GM20000 (cell line): ENCODE data around the gene PRKCZ.
"Not testable (repeated sequence)": the region's sequence is repeated elsewhere in the genome, so short reads cannot be mapped to it uniquely, and the experiment has no call there.

Source experiments
- DNase-seq: peaks from one replicate; pipeline ENCODE4 v3.0.0; 2012; ENCODE audit warnings: low spot score
- TF ChIP-seq, protein P1 (sequence below): IDR thresholded peaks from 2 replicates; pipeline ENCODE4 v1.5.1; 2012; ENCODE audit warnings: mild to moderate bottlenecking, control low read depth; ENCODE audit errors: extremely low read depth, missing control alignments

Gene PRKCZ

DNA sequence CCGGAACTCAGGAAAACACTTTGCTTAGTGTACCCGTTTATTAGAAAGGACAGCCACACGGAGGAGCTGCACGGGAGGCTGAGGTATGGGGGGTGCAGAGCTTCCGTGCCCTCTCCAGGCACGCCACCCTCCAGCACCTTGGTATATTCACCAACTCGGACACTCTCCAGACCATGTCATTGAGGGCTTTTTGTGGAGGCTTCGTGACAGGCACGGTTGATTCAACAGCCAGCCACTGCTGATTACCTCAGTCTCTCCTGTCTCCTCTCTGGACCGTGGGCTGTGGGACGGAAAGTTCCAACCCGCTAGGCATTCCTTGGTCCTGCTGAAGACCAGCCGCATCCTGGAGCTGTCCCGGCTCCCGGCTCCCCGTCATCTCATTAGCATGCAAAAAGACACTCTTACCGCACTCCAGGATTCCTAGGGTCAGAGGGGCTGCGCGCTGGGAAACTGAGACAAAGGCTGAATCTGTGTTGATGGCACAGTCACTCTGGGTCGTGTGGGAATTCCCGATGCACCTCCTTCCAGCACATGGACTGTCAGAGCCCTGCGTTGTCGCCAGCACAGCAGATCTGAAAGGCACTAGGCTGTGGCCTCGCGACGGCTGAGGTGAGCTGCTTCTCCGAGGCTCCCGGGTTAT is 65.6 kb downstream of the PRKCZ start:
- no peak for DNase-seq
- TF ChIP-seq, protein P1, sequence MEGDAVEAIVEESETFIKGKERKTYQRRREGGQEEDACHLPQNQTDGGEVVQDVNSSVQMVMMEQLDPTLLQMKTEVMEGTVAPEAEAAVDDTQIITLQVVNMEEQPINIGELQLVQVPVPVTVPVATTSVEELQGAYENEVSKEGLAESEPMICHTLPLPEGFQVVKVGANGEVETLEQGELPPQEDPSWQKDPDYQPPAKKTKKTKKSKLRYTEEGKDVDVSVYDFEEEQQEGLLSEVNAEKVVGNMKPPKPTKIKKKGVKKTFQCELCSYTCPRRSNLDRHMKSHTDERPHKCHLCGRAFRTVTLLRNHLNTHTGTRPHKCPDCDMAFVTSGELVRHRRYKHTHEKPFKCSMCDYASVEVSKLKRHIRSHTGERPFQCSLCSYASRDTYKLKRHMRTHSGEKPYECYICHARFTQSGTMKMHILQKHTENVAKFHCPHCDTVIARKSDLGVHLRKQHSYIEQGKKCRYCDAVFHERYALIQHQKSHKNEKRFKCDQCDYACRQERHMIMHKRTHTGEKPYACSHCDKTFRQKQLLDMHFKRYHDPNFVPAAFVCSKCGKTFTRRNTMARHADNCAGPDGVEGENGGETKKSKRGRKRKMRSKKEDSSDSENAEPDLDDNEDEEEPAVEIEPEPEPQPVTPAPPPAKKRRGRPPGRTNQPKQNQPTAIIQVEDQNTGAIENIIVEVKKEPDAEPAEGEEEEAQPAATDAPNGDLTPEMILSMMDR, result no peak

DNA sequence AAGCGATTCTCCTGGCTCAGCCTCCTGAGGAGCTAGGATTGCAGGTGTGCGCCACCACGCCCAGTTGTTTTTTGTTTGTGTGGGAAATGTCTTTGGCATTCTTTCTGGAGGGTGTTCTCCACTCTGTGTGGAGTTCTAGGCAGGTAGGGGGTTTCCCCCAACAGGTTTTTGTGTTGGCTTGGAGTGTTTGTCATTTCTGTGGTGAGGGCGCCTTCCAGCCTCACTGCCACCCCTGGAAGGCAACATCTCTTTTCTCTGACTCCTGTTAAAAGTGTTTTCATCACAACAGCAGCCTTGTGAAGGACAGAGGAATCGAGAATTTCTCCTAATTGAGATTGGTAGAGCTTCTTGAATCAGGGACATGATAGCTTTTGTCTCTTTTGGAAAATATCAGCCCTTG is 69.7 kb downstream of the PRKCZ start:
- TF ChIP-seq, protein P1, result no peak
- DNase-seq, result no peak

DNA sequence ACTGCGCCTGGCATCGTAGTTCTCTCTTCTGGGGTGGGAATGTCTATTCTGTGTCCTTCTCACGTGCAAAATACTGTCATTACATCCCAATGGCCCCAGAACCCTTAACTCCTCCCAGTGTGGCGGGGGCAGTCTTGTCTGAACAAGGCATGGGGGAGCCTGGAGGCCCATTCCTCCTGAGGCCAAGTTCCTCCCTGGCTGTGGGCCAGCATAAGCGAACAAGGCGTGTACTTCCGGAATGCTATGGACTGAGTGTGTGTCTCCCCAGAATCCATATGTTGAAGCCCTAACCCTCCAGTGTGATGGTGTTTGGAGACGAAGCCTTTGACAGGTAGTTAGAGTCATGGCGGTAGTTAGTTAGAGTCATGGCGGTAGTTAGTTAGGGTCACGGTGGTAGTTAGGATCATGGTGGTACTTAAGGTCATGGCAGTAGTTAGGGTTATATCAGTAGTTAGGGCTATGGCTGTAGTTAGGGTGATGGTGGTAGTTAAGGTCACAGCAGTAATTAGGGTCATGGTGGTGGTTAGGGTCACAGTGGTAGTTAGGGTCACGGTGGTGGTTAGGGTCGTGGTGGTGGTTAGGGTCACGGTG is 71.0 kb downstream of the PRKCZ start:
- TF ChIP-seq, protein P1, result no peak
- DNase-seq, result no peak

DNA sequence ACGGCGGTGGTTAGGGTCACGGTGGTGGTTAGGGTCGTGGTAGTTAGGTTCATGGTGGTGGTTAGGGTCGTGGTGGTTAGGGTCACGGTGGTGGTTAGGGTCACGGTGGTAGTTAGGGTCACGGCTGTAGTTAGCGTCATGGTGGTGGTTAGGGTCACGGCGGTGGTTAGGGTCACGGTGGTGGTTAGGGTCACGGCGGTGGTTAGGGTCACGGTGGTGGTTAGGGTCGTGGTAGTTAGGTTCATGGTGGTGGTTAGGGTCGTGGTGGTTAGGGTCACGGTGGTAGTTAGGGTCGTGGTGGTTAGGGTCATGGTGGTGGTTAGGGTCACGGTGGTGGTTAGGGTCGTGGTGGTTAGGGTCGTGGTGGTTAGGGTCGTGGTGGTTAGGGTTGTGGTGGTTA is 71.6 kb downstream of the PRKCZ start:
- DNase-seq, result not testable (repeated sequence)

DNA sequence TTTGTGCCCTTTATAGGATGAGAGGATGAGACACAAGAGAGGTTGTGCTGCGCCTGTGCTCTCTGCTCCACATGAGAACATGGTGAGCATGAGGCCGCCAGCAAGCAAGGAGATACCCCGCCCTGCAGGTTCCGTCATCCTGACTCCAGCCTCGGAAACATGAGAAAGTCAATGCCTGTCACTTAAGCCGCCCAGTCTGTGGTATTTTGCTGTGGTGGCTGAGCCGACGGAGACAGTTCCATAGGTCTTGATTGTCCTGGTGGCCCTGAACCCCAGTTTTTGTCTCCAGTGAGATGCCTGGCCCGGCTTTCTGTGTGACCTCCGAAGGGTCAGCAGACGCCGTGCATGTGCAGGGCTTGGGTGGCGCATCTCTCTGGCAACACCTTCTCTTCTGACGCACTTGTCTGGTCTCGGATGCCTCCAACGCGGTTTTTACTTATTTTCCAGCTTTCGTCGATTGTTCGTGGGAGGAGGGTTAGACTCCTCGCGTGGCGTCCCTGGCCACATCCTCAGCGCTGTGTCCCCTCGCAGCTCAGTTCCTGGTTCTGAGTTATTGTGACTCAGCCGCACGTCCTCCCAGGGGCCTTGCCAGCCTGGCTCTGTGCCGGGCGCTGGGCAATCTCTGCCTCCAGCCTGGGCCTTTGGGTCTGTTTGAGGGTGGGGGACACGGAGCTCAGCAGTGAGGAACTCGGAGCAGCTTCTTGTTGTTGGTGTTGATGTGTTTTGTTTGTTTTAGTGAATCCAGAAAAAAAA is 74.4 kb downstream of the PRKCZ start:
- DNase-seq, result no peak
- TF ChIP-seq, protein P1, result no peak

DNA sequence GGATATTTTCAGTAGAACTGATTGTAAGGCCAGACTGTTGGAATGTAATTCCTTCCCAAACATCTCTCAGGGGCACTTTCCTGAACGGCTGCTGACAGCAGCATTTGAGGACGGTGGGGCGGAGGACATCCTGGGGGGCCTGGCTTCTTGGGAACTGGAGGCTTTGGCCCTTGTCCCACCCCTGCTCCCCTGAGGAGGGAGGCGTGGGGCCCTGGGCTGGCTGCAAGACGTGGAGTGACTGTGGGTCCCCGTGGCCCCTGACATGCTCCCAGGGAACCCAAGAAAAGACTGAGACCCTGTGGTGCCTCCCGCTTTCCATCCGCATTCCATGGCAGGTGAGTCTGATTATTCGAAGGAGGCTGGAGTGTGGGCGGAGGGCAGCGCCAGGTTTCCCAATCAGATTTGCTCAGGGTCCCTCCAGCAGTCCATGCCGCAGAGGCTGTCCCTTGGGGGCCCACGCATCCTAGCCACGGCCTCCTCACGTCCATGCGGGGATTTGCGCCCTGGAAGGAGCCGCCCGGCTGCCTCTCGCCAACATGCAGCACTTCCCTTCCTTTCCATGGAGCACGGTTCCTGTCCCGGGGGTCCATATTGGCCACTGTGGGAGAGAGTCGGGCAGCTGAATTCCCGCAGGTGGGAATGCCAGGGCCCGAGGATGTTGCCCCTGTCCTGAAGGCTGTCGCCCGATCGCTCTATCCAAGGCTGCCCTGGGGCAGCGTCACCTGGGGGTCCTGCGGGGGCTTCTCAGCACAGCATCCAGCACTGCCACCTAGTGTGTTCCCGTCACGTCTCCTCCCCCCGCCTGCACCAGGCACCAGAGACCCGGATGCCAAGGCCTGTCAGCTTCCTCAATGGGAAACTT is 75.4 kb downstream of the PRKCZ start:
- no peak for DNase-seq
- TF ChIP-seq, protein P1, result no peak

DNA sequence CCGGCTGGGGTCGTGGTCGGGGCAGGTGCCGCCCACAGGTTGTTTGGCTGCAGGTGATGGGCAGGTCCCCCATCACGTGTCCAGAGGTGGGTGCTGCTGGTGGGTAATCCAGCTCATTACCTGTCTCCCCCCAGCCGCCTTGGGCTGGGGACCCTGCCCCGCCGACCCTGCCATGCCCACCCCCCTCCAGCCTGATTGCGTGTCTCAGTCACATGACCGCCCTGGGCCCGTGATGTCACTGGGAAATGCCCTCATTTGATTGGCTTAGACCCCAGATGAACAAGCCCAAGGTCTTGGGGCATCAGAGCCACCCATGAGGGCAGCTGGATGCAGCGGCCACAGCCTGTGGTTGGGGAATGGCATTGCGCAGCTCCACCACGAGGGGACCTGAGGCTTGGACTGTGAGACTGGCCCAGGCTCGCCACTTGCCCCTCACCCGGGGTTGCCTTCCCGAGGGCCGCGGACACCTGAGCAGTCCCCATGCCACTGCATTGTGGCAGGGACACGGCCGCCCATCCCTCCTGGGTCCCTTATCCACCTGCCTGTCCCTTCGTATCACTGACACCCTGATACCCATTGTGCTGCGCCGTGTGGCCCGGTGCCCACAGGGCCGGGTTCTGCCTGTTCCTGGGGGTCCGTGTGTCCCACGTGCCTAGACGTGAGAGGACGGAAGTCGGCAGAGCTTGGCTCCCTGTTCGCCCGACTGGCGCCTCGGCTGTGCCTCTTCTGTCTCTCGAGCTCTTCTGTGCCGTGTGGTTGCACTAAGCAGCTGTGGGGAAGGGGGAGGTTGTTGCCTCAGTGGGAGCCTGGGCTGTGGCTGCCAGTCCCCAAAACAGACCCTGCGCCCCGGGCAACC is 76.3 kb downstream of the PRKCZ start:
- no peak for DNase-seq
- TF ChIP-seq, protein P1, result no peak
